ENCODE data around the gene ZNF512. TPM values are rescaled to one million over a fixed set of nuclear protein-coding genes. Genes with fewer than 3 reads are reported as not detected.

Gene ZNF512
- total and polyA plus RNA-seq, 2 of the 13 experiments (the other 11 are each of a cell fraction or from before 2014, with no cell fraction given), result 29.8 to 31.0 TPM

- 0 out of 2 replicates have a peak, but pooled peaks have one; percentile 23 for TF ChIP-seq ZBTB37 (CRISPR knock-in tag; IDR thresholded peaks at IDR 0.05)
- no peak; the same call in 1 of the 2 replicates for TF ChIP-seq ZNF891 (CRISPR knock-in tag; IDR thresholded peaks at IDR 0.05)
- TF ChIP-seq KMT2B (CRISPR knock-in tag; IDR thresholded peaks at IDR 0.05), result peak; percentile 88
- TF ChIP-seq, protein P1, sequence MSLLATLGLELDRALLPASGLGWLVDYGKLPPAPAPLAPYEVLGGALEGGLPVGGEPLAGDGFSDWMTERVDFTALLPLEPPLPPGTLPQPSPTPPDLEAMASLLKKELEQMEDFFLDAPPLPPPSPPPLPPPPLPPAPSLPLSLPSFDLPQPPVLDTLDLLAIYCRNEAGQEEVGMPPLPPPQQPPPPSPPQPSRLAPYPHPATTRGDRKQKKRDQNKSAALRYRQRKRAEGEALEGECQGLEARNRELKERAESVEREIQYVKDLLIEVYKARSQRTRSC (CRISPR knock-in tag; IDR thresholded peaks at IDR 0.05; ENCODE audit: low read depth), result no peak
- no peak for TF ChIP-seq ZMAT3 (CRISPR knock-in tag; conservative IDR thresholded peaks at IDR 0.05)
- peak; percentile 64; the same call in 1 of the 2 replicates for TF ChIP-seq ZMYM2 (CRISPR knock-in tag; IDR thresholded peaks at IDR 0.05)
- TF ChIP-seq POLR2AphosphoS2 (IDR thresholded peaks at IDR 0.05; ENCODE audit: low read depth, low read length), result no peak
- TF ChIP-seq MTF2 (CRISPR knock-in tag; IDR thresholded peaks at IDR 0.05; ENCODE audit: borderline replicate concordance), result no peak
- TF ChIP-seq GPN1 (CRISPR knock-in tag; IDR thresholded peaks at IDR 0.05; ENCODE audit: borderline replicate concordance), result no peak
- TF ChIP-seq NKX3-1 (CRISPR knock-in tag; IDR thresholded peaks at IDR 0.05), result peak; percentile 75; the same call in 1 of the 2 replicates
- no peak for TF ChIP-seq ZNF292 (CRISPR knock-in tag; IDR thresholded peaks at IDR 0.05; ENCODE audit: borderline replicate concordance, low read depth)
- TF ChIP-seq ZNF251 (CRISPR knock-in tag; IDR thresholded peaks at IDR 0.05), result no peak
- TF ChIP-seq, protein P2, sequence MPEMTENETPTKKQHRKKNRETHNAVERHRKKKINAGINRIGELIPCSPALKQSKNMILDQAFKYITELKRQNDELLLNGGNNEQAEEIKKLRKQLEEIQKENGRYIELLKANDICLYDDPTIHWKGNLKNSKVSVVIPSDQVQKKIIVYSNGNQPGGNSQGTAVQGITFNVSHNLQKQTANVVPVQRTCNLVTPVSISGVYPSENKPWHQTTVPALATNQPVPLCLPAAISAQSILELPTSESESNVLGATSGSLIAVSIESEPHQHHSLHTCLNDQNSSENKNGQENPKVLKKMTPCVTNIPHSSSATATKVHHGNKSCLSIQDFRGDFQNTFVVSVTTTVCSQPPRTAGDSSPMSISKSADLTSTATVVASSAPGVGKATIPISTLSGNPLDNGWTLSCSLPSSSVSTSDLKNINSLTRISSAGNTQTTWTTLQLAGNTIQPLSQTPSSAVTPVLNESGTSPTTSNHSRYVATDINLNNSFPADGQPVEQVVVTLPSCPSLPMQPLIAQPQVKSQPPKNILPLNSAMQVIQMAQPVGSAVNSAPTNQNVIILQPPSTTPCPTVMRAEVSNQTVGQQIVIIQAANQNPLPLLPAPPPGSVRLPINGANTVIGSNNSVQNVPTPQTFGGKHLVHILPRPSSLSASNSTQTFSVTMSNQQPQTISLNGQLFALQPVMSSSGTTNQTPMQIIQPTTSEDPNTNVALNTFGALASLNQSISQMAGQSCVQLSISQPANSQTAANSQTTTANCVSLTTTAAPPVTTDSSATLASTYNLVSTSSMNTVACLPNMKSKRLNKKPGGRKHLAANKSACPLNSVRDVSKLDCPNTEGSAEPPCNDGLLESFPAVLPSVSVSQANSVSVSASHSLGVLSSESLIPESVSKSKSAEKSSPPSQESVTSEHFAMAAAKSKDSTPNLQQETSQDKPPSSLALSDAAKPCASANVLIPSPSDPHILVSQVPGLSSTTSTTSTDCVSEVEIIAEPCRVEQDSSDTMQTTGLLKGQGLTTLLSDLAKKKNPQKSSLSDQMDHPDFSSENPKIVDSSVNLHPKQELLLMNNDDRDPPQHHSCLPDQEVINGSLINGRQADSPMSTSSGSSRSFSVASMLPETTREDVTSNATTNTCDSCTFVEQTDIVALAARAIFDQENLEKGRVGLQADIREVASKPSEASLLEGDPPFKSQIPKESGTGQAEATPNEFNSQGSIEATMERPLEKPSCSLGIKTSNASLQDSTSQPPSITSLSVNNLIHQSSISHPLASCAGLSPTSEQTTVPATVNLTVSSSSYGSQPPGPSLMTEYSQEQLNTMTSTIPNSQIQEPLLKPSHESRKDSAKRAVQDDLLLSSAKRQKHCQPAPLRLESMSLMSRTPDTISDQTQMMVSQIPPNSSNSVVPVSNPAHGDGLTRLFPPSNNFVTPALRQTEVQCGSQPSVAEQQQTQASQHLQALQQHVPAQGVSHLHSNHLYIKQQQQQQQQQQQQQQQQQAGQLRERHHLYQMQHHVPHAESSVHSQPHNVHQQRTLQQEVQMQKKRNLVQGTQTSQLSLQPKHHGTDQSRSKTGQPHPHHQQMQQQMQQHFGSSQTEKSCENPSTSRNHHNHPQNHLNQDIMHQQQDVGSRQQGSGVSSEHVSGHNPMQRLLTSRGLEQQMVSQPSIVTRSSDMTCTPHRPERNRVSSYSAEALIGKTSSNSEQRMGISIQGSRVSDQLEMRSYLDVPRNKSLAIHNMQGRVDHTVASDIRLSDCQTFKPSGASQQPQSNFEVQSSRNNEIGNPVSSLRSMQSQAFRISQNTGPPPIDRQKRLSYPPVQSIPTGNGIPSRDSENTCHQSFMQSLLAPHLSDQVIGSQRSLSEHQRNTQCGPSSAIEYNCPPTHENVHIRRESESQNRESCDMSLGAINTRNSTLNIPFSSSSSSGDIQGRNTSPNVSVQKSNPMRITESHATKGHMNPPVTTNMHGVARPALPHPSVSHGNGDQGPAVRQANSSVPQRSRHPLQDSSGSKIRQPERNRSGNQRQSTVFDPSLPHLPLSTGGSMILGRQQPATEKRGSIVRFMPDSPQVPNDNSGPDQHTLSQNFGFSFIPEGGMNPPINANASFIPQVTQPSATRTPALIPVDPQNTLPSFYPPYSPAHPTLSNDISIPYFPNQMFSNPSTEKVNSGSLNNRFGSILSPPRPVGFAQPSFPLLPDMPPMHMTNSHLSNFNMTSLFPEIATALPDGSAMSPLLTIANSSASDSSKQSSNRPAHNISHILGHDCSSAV (CRISPR knock-in tag; IDR thresholded peaks at IDR 0.05; ENCODE audit: borderline replicate concordance), result no peak
- TF ChIP-seq, protein P3, sequence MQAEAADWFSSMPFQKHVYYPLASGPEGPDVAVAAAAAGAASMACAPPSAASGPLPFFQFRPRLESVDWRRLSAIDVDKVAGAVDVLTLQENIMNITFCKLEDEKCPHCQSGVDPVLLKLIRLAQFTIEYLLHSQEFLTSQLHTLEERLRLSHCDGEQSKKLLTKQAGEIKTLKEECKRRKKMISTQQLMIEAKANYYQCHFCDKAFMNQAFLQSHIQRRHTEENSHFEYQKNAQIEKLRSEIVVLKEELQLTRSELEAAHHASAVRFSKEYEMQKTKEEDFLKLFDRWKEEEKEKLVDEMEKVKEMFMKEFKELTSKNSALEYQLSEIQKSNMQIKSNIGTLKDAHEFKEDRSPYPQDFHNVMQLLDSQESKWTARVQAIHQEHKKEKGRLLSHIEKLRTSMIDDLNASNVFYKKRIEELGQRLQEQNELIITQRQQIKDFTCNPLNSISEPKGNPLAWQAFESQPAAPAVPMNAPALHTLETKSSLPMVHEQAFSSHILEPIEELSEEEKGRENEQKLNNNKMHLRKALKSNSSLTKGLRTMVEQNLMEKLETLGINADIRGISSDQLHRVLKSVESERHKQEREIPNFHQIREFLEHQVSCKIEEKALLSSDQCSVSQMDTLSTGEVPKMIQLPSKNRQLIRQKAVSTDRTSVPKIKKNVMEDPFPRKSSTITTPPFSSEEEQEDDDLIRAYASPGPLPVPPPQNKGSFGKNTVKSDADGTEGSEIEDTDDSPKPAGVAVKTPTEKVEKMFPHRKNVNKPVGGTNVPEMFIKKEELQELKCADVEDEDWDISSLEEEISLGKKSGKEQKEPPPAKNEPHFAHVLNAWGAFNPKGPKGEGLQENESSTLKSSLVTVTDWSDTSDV (CRISPR knock-in tag; IDR thresholded peaks at IDR 0.05), result no peak
- TF ChIP-seq LCORL (IDR thresholded peaks at IDR 0.05), result peak; percentile 67
- no peak; the same call in 1 of the 2 replicates for TF ChIP-seq LCORL (CRISPR knock-in tag; IDR thresholded peaks at IDR 0.05)
- TF ChIP-seq NFYB (CRISPR knock-in tag; IDR thresholded peaks at IDR 0.05), result peak; percentile 73
These were observed at the start of gene ZNF512 (continued) for GRCh38 chr2:27582695-27583389.
